IPS-15b (cell line): ENCODE data around the gene RALA.
A peak's percentile ranks its signal among the peaks of the same experiment; 100 is the strongest.

Experiments used
- H3K27me3 ChIP-seq: one replicate; pipeline ENCODE4 v1.6.1; 2013; ENCODE audit warnings: low read length; ENCODE audit not compliant: control insufficient read depth, insufficient read depth
- H3K36me3 ChIP-seq: one replicate; pipeline ENCODE4 v1.6.1; 2013; ENCODE audit warnings: low read length; ENCODE audit not compliant: control insufficient read depth, insufficient read depth
- H3K4me1 ChIP-seq: one replicate; pipeline ENCODE4 v1.6.1; 2013; ENCODE audit warnings: mild to moderate bottlenecking, low read length; ENCODE audit not compliant: control insufficient read depth, insufficient read depth
- H3K4me3 ChIP-seq: one replicate; pipeline ENCODE4 v1.5.1; 2013; ENCODE audit warnings: low read depth, low read length
- H3K9ac ChIP-seq: one replicate; pipeline ENCODE4 v1.6.1; 2013; ENCODE audit warnings: low read depth, mild to moderate bottlenecking, low read length
- H3K9me3 ChIP-seq: one replicate; pipeline ENCODE4 v1.6.1; 2013; ENCODE audit warnings: mild to moderate bottlenecking, low read length; ENCODE audit not compliant: control insufficient read depth, insufficient read depth

The RALA gene

GRCh38 chr7:39594988-39595620 is 28.3 kb upstream of the RALA start:
- Histone ChIP-seq H3K27me3 (no peaks in the 10 kb centered on the region), H3K9me3 (no peaks in the 10 kb centered on the region), H3K4me3 (no peak overlapping the region), H3K4me1 (no peaks in the 10 kb centered on the region), H3K36me3 (no peaks in the 10 kb centered on the region), H3K9ac (no peak overlapping the region)

GRCh38 chr7:39602351-39602750 is 21.0 kb upstream of the RALA start:
- Histone ChIP-seq H3K9ac (no peak overlapping the region), H3K4me1 (no peaks in the 10 kb centered on the region), H3K27me3 (no peaks in the 10 kb centered on the region), H3K9me3 (no peaks in the 10 kb centered on the region), H3K36me3 (no peaks in the 10 kb centered on the region), H3K4me3 (no peak overlapping the region)

- H3K4me3 ChIP-seq = no peak overlapping the region
- H3K9ac ChIP-seq = no peak overlapping the region
- no peaks in the 10 kb centered on the region for H3K4me1 ChIP-seq
- H3K27me3 ChIP-seq = peaks cover 2% of the 10 kb centered on the region
- no peaks in the 10 kb centered on the region for H3K9me3 ChIP-seq
- H3K36me3 ChIP-seq = no peaks in the 10 kb centered on the region
Observed at GRCh38 chr7:39603924-39604323, 19.4 kb upstream of the RALA start.

GRCh38 chr7:39605087-39605486 is 18.3 kb upstream of the RALA start:
- peaks cover 3% of the 10 kb centered on the region for H3K4me1 ChIP-seq
- H3K9me3 ChIP-seq = no peaks in the 10 kb centered on the region

GRCh38 chr7:39606352-39606751 is 17.0 kb upstream of the RALA start:
- Histone ChIP-seq H3K9ac (no peak overlapping the region), H3K4me1 (peaks cover 4% of the 10 kb centered on the region), H3K4me3 (no peak overlapping the region), H3K27me3 (peaks cover 24% of the 10 kb centered on the region), H3K9me3 (no peaks in the 10 kb centered on the region), H3K36me3 (no peaks in the 10 kb centered on the region)

More at GRCh38 chr7:39605087-39605486, 18.3 kb upstream of the RALA start:
- Histone ChIP-seq H3K9ac (no peak overlapping the region), H3K4me3 (no peak overlapping the region), H3K27me3 (peaks cover 13% of the 10 kb centered on the region), H3K36me3 (no peaks in the 10 kb centered on the region)

- no peaks in the 10 kb centered on the region for H3K9me3 ChIP-seq
- peaks cover 4% of the 10 kb centered on the region for H3K4me1 ChIP-seq
- no peak overlapping the region for H3K4me3 ChIP-seq
- H3K9ac ChIP-seq = no peak overlapping the region
- peaks cover 24% of the 10 kb centered on the region for H3K27me3 ChIP-seq
- no peaks in the 10 kb centered on the region for H3K36me3 ChIP-seq
Observed at GRCh38 chr7:39606941-39607340, 16.4 kb upstream of the RALA start.

GRCh38 chr7:39607865-39608264 is 15.5 kb upstream of the RALA start:
- Histone ChIP-seq H3K4me3 (no peak overlapping the region), H3K36me3 (no peaks in the 10 kb centered on the region), H3K4me1 (peaks cover 4% of the 10 kb centered on the region), H3K9ac (no peak overlapping the region), H3K27me3 (peaks cover 24% of the 10 kb centered on the region), H3K9me3 (no peaks in the 10 kb centered on the region)

- H3K9ac ChIP-seq = no peak overlapping the region
- H3K9me3 ChIP-seq = no peaks in the 10 kb centered on the region
- H3K27me3 ChIP-seq = peaks cover 24% of the 10 kb centered on the region
- no peak overlapping the region for H3K4me3 ChIP-seq
- no peaks in the 10 kb centered on the region for H3K36me3 ChIP-seq
- peaks cover 4% of the 10 kb centered on the region for H3K4me1 ChIP-seq
Observed at GRCh38 chr7:39608278-39608677, 15.1 kb upstream of the RALA start.

- Histone ChIP-seq H3K36me3 (no peaks in the 10 kb centered on the region), H3K4me1 (peaks cover 4% of the 10 kb centered on the region), H3K9me3 (no peaks in the 10 kb centered on the region), H3K9ac (no peak overlapping the region), H3K27me3 (peaks cover 24% of the 10 kb centered on the region), H3K4me3 (peak overlapping the region; percentile 47)
Observed at GRCh38 chr7:39609113-39609934, 14.0 kb upstream of the RALA start.

GRCh38 chr7:39609935-39610263 is 13.5 kb upstream of the RALA start:
- Histone ChIP-seq H3K27me3 (peaks cover 24% of the 10 kb centered on the region), H3K9ac (no peak overlapping the region), H3K4me1 (peaks cover 4% of the 10 kb centered on the region), H3K4me3 (peak overlapping the region; percentile 47), H3K9me3 (no peaks in the 10 kb centered on the region), H3K36me3 (no peaks in the 10 kb centered on the region)

GRCh38 chr7:39613577-39613976 is 9.8 kb upstream of the RALA start:
- H3K4me1 ChIP-seq = peaks cover 4% of the 10 kb centered on the region
- no peak overlapping the region for H3K9ac ChIP-seq
- H3K27me3 ChIP-seq = peaks cover 24% of the 10 kb centered on the region
- no peak overlapping the region for H3K4me3 ChIP-seq
- H3K9me3 ChIP-seq = no peaks in the 10 kb centered on the region
- H3K36me3 ChIP-seq = no peaks in the 10 kb centered on the region

- Histone ChIP-seq H3K27me3 (peaks cover 19% of the 10 kb centered on the region), H3K9ac (no peak overlapping the region), H3K4me3 (no peak overlapping the region), H3K4me1 (peaks cover 4% of the 10 kb centered on the region), H3K36me3 (no peaks in the 10 kb centered on the region), H3K9me3 (no peaks in the 10 kb centered on the region)
Observed at GRCh38 chr7:39614299-39614698, 9.1 kb upstream of the RALA start.
